Measurements from ENCODE around the gene YPEL2.

Gene YPEL2

GRCh38 chr17:59338498-59338897, 7.0 kb downstream of the YPEL2 start:
- no peak overlapping the region for H3K4me3 ChIP-seq (ENCODE audit: control insufficient read depth, low read depth, low read length)
- DNase-seq (ENCODE audit: low read depth) = no peak
- TF ChIP-seq CTCF (IDR thresholded peaks at IDR 0.05; ENCODE audit: control insufficient read depth, insufficient read depth, low read depth, low read length, missing control alignments) = no peak

- H3K4me3 ChIP-seq (ENCODE audit: control insufficient read depth, low read depth, low read length) = no peak overlapping the region
- TF ChIP-seq CTCF (IDR thresholded peaks at IDR 0.05; ENCODE audit: control insufficient read depth, insufficient read depth, low read depth, low read length, missing control alignments) = no peak
- no peak for DNase-seq (ENCODE audit: low read depth)
Measured at GRCh38 chr17:59341922-59342321, 10.5 kb downstream of the YPEL2 start.

- no peak overlapping the region for H3K4me3 ChIP-seq (ENCODE audit: control insufficient read depth, low read depth, low read length)
- no peak for TF ChIP-seq CTCF (IDR thresholded peaks at IDR 0.05; ENCODE audit: control insufficient read depth, insufficient read depth, low read depth, low read length, missing control alignments)
- no peak for DNase-seq (ENCODE audit: low read depth)
Measured at GRCh38 chr17:59342681-59343131, 11.3 kb downstream of the YPEL2 start.

- no peak overlapping the region for H3K4me3 ChIP-seq (ENCODE audit: control insufficient read depth, low read depth, low read length)
- no peak for TF ChIP-seq CTCF (IDR thresholded peaks at IDR 0.05; ENCODE audit: control insufficient read depth, insufficient read depth, low read depth, low read length, missing control alignments)
- no peak for DNase-seq (ENCODE audit: low read depth)
Measured at GRCh38 chr17:59345476-59345875, 14.0 kb downstream of the YPEL2 start.

GRCh38 chr17:59346341-59346740, 14.9 kb downstream of the YPEL2 start:
- H3K4me3 ChIP-seq (ENCODE audit: control insufficient read depth, low read depth, low read length) = no peak overlapping the region
- DNase-seq (ENCODE audit: low read depth) = no peak
- no peak for TF ChIP-seq CTCF (IDR thresholded peaks at IDR 0.05; ENCODE audit: control insufficient read depth, insufficient read depth, low read depth, low read length, missing control alignments)

- no peak overlapping the region for H3K4me3 ChIP-seq (ENCODE audit: control insufficient read depth, low read depth, low read length)
- DNase-seq (ENCODE audit: low read depth) = no peak
- TF ChIP-seq CTCF (IDR thresholded peaks at IDR 0.05; ENCODE audit: control insufficient read depth, insufficient read depth, low read depth, low read length, missing control alignments) = no peak
Measured at GRCh38 chr17:59346876-59347407, 15.5 kb downstream of the YPEL2 start.

- H3K4me3 ChIP-seq (ENCODE audit: control insufficient read depth, low read depth, low read length) = no peak overlapping the region
Measured at GRCh38 chr17:59347975-59348391, 16.5 kb downstream of the YPEL2 start.

More at GRCh38 chr17:59347975-59348391, 16.5 kb downstream of the YPEL2 start:
- no peak for DNase-seq (ENCODE audit: low read depth)
- TF ChIP-seq CTCF (IDR thresholded peaks at IDR 0.05; ENCODE audit: control insufficient read depth, insufficient read depth, low read depth, low read length, missing control alignments) = no peak
